GM18858 (cell line): ENCODE results near the gene PRR11.
"Not testable (repeated sequence)": the region's sequence is repeated elsewhere in the genome, so short reads cannot be mapped to it uniquely, and the experiment has no call there.

ENCODE experiments used
- ATAC-seq: cut with Tn5 transposase; IDR thresholded peaks from one replicate; pipeline ENCODE4 v1.9.1; 2021; ENCODE audit not compliant: unreplicated experiment

The PRR11 gene

GRCh38 chr17:59219370-59219769 is 63.8 kb downstream of the PRR11 start:
- no peak for ATAC-seq

GRCh38 chr17:59219992-59220327 is 64.4 kb downstream of the PRR11 start:
- ATAC-seq = no peak

GRCh38 chr17:59220328-59221158 is 65.0 kb downstream of the PRR11 start, which contains the start of gene GDPD1:
Gene GDPD1, plus strand, starts transcription at chr17:59220511. Its CDS starts 99 bp downstream, at chr17:59220610.
- peak; percentile 84 for ATAC-seq

- no peak for ATAC-seq
Observed at GRCh38 chr17:59221159-59221847, 65.8 kb downstream of the PRR11 start.

GRCh38 chr17:59223813-59224212 is 68.3 kb downstream of the PRR11 start:
- ATAC-seq = no peak

GRCh38 chr17:59228588-59228987 is 73.0 kb downstream of the PRR11 start:
- not testable (repeated sequence) for ATAC-seq

- no peak for ATAC-seq
Observed at GRCh38 chr17:59230764-59231163, 75.2 kb downstream of the PRR11 start.

- no peak for ATAC-seq
Observed at GRCh38 chr17:59234631-59235030, 79.1 kb downstream of the PRR11 start.

- ATAC-seq = no peak
Observed at GRCh38 chr17:59238906-59239305, 83.4 kb downstream of the PRR11 start.

GRCh38 chr17:59244081-59244480 is 88.5 kb downstream of the PRR11 start:
- no peak for ATAC-seq
